H1 (cell line): ENCODE measurements around the gene TDRD6. TPM values are rescaled to one million over a fixed set of nuclear protein-coding genes. Genes with fewer than 3 reads are reported as not detected.

Source experiments
- CTCF ChIA-PET: fragments of 300-600 bp; sonication (Branson Sonifier 250); formaldehyde crosslinking; loops from one replicate; lab custom pipeline; 2021; ENCODE audit not compliant: partially characterized antibody; lab: Charles Lee
- POLR2A ChIA-PET: fragments of 300-600 bp; sonication (Branson Sonifier 250); formaldehyde crosslinking; loops from one replicate; lab custom pipeline; 2021; ENCODE audit warnings: inconsistent platforms; ENCODE audit not compliant: partially characterized antibody; lab: Charles Lee
- DNase-seq, 2 experiments: peaks; one replicate each; pipeline versions ENCODE4 v3.0.0 to v3.0.0-alpha.2; 2010 to 2022; ENCODE audit warnings: low spot score in 2 of 2, low read depth in 1 of 2, mixed read lengths in 1 of 2
- FAIRE-seq: peaks from 2 replicates; lab custom pipeline; 2011; peaks lifted over from hg19 to GRCh38; lab: Jason Lieb, UNC
- H2AFZ ChIP-seq: 2 replicates; pipeline ENCODE4 v1.8.1; 2012; ENCODE audit warnings: low read length, inconsistent platforms
- H2AK5ac ChIP-seq: 2 replicates; pipeline ENCODE4 v1.6.1; 2013; ENCODE audit warnings: low read depth, low read length
- H2BK120ac ChIP-seq: replicated peaks from 2 replicates; pipeline ENCODE3; 2013; ENCODE audit warnings: low read depth, low read length, inconsistent platforms
- H2BK12ac ChIP-seq: 2 replicates; pipeline ENCODE4 v1.6.1; 2013; ENCODE audit warnings: low read depth, low read length
- H2BK15ac ChIP-seq: 2 replicates; pipeline ENCODE4 v1.6.1; 2013; ENCODE audit warnings: low read length
- H2BK20ac ChIP-seq: 2 replicates; pipeline ENCODE4 v1.6.1; 2013; ENCODE audit warnings: low read length
- H2BK5ac ChIP-seq: 2 replicates; pipeline ENCODE4 v1.6.1; 2013; ENCODE audit warnings: low read depth, low read length
- H3K14ac ChIP-seq: 2 replicates; pipeline ENCODE4 v1.6.1; 2013; ENCODE audit warnings: inconsistent platforms; ENCODE audit not compliant: insufficient read length
- H3K18ac ChIP-seq: 2 replicates; pipeline ENCODE4 v1.6.1; 2013; ENCODE audit warnings: low read length; ENCODE audit errors: extremely low read depth
- H3K23ac ChIP-seq: 2 replicates; pipeline ENCODE4 v1.6.1; 2013; ENCODE audit warnings: inconsistent platforms; ENCODE audit not compliant: insufficient read length
- H3K23me2 ChIP-seq: 2 replicates; pipeline ENCODE4 v1.6.1; 2013; ENCODE audit warnings: low read depth, low read length
- H3K27ac ChIP-seq: 2 replicates; pipeline ENCODE4 v1.6.1; 2011; ENCODE audit warnings: low read depth, low read length, inconsistent platforms
- H3K27me3 ChIP-seq, 4 experiments: replicated peaks in 1 of 4; 1 replicate in 1 of 4; 2 replicates in 3 of 4; pipeline versions ENCODE4 v1.6.1 to v1.8.1; 2011 to 2013; ENCODE audit warnings: low read length in 3 of 4, mild to moderate bottlenecking in 3 of 4, inconsistent platforms in 2 of 4, mixed read lengths in 2 of 4, moderate library complexity in 1 of 4; ENCODE audit not compliant: control insufficient read depth in 3 of 4, insufficient read depth in 3 of 4; ENCODE audit errors: extremely low read depth in 1 of 4
- H3K36me3 ChIP-seq, 4 experiments: 2 replicates each; pipeline versions ENCODE4 v1.6.1 to v1.8.1; 2011 to 2013; ENCODE audit warnings: mild to moderate bottlenecking in 4 of 4, low read length in 3 of 4, moderate library complexity in 2 of 4, control low read depth in 1 of 4, inconsistent platforms in 1 of 4; ENCODE audit not compliant: insufficient read depth in 4 of 4, control insufficient read depth in 2 of 4
- H3K4ac ChIP-seq: replicated peaks from 2 replicates; pipeline ENCODE3; 2013; ENCODE audit warnings: low read length, low read depth, mixed read lengths, inconsistent platforms; ENCODE audit not compliant: insufficient read length
- H3K4me1 ChIP-seq, 4 experiments: replicated peaks in 1 of 4; 1 replicate in 1 of 4; 2 replicates in 3 of 4; pipeline versions ENCODE4 v1.6.1 to v1.8.1; 2011 to 2013; ENCODE audit warnings: low read length in 3 of 4, inconsistent platforms in 2 of 4, mixed read lengths in 1 of 4; ENCODE audit not compliant: insufficient read depth in 4 of 4, control insufficient read depth in 3 of 4
- H3K4me2 ChIP-seq, 2 experiments: 2 replicates each; pipeline versions ENCODE4 v1.6.1 to v1.8.1; 2011 to 2013; ENCODE audit warnings: low read depth in 2 of 2, low read length in 2 of 2, control low read depth in 1 of 2, inconsistent platforms in 1 of 2, mild to moderate bottlenecking in 1 of 2; ENCODE audit not compliant: insufficient read depth in 1 of 2
- H3K4me3 ChIP-seq, 4 experiments: fragments of 200-600, 300-600 bp in 1 of 4; sonication (generic), shearing (Covaris generic), sonication (Bioruptor Twin) in 1 of 4; 2 replicates each; pipeline versions ENCODE4 v1.5.1 to v1.8.1; 2011 to 2016; ENCODE audit warnings: low read length in 4 of 4, low read depth in 3 of 4, control low read depth in 2 of 4, inconsistent platforms in 2 of 4, mild to moderate bottlenecking in 2 of 4, mixed read lengths in 1 of 4, moderate library complexity in 1 of 4; ENCODE audit not compliant: insufficient read depth in 2 of 4; ENCODE audit errors: extremely low read depth in 1 of 4
- H3K56ac ChIP-seq: replicated peaks from 2 replicates; pipeline ENCODE3; 2013; ENCODE audit warnings: low read depth, mild to moderate bottlenecking, mixed read lengths, low read length, inconsistent platforms; ENCODE audit not compliant: insufficient read length
- H3K79me1 ChIP-seq: 2 replicates; pipeline ENCODE4 v1.6.1; 2013; ENCODE audit warnings: low read depth, low read length, control low read depth
- H3K79me2 ChIP-seq, 2 experiments: 2 replicates each; pipeline versions ENCODE4 v1.6.1 to v1.8.1; 2012 to 2013; ENCODE audit warnings: low read length in 2 of 2, mild to moderate bottlenecking in 2 of 2, inconsistent platforms in 1 of 2; ENCODE audit not compliant: insufficient read depth in 2 of 2, control insufficient read depth in 1 of 2
- H3K9ac ChIP-seq, 4 experiments: replicated peaks in 1 of 4; 1 replicate in 1 of 4; 2 replicates in 3 of 4; pipeline versions ENCODE4 v1.6.1 to v1.8.1; 2011 to 2013; ENCODE audit warnings: low read depth in 3 of 4, low read length in 3 of 4, control low read depth in 2 of 4, mild to moderate bottlenecking in 2 of 4, moderate library complexity in 2 of 4, inconsistent platforms in 1 of 4; ENCODE audit errors: extremely low read depth in 1 of 4
- H3K9me3 ChIP-seq, 2 experiments: 2 replicates each; pipeline versions ENCODE4 v1.6.1 to v1.8.1; 2012 to 2013; ENCODE audit warnings: mild to moderate bottlenecking in 2 of 2, moderate library complexity in 2 of 2, control low read depth in 1 of 2, inconsistent platforms in 1 of 2, low read depth in 1 of 2, low read length in 1 of 2, mixed read lengths in 1 of 2; ENCODE audit not compliant: insufficient read depth in 2 of 2
- H4K20me1 ChIP-seq, 2 experiments: replicated peaks in 1 of 2; 2 replicates each; pipeline versions ENCODE3 to v1.8.1; 2011 to 2013; ENCODE audit warnings: inconsistent platforms in 2 of 2, low read length in 2 of 2, mild to moderate bottlenecking in 1 of 2; ENCODE audit not compliant: insufficient read depth in 2 of 2, control insufficient read depth in 1 of 2
- H4K5ac ChIP-seq: 2 replicates; pipeline ENCODE4 v1.6.1; 2013; ENCODE audit warnings: low read length, low read depth, mixed read lengths, inconsistent platforms; ENCODE audit not compliant: insufficient read length
- H4K8ac ChIP-seq: 2 replicates; pipeline ENCODE4 v1.8.0; 2013; ENCODE audit warnings: mild to moderate bottlenecking, moderate library complexity, low read length, inconsistent platforms; ENCODE audit not compliant: insufficient read depth; ENCODE audit errors: extremely low read depth
- H4K91ac ChIP-seq: replicated peaks from 2 replicates; pipeline ENCODE3; 2013; ENCODE audit warnings: low read length, mixed read lengths, inconsistent platforms; ENCODE audit not compliant: insufficient read length
- CHD1 ChIP-seq: IDR thresholded peaks from 2 replicates; pipeline ENCODE4 v1.6.1; 2012; ENCODE audit warnings: low read depth, low read length, improper control_type of control experiment
- CHD2 ChIP-seq: IDR thresholded peaks from 2 replicates; pipeline ENCODE4 v1.6.1; 2012; ENCODE audit warnings: low read length, improper control_type of control experiment
- NANOG ChIP-seq: IDR thresholded peaks from 2 replicates; pipeline ENCODE4 v1.6.1; 2011; ENCODE audit warnings: low read length, low read depth, mild to moderate bottlenecking, inconsistent platforms; ENCODE audit not compliant: insufficient read depth, poor library complexity, severe bottlenecking
- POU5F1 ChIP-seq: IDR thresholded peaks from 2 replicates; pipeline ENCODE4 v1.6.1; 2011; ENCODE audit warnings: low read depth, mild to moderate bottlenecking, low read length, moderate library complexity
- SUZ12 ChIP-seq: fragments of 200-600 bp; sonication (generic); IDR thresholded peaks from 2 replicates; pipeline ENCODE4 v1.6.1; 2012; ENCODE audit warnings: mild to moderate bottlenecking, inconsistent platforms, low read length, moderate library complexity, mixed read lengths
- TAF1 ChIP-seq: IDR thresholded peaks from 2 replicates; pipeline ENCODE4 v1.6.1; 2011; ENCODE audit warnings: mild to moderate bottlenecking, low read depth, low read length
- TEAD4 ChIP-seq: IDR thresholded peaks from 2 replicates; pipeline ENCODE4 v1.6.1; 2012; ENCODE audit warnings: low read depth, low read length, inconsistent platforms, mixed read lengths
- WGBS, 2 experiments: shearing (Covaris generic) in 1 of 2; methylation state at CpG; one replicate each; pipeline versions ENCODE4 v1.1.6 to v1.1.7; 2013 to 2015; ENCODE audit warnings: low lambda C conversion rate in 2 of 2, mixed read lengths in 2 of 2, inconsistent platforms in 1 of 2, low coverage in 1 of 2, missing lambda C conversion rate in 1 of 2; ENCODE audit not compliant: insufficient replicate concordance in 2 of 2, insufficient coverage in 1 of 2, insufficient read length in 1 of 2; ENCODE audit errors: extremely low coverage in 1 of 2, missing lambda C conversion rate in 1 of 2; 5-methylcytosine and 5-hydroxymethylcytosine counted together
- long read RNA-seq, 2 experiments: library from RNA in 1 of 2; library from capped mRNA in 1 of 2; stranded (forward); transcript quantifications; one replicate each; pipeline ENCODE4 v2.0.0, GENCODE V29; 2021; ENCODE audit warnings: inconsistent platforms in 1 of 2
- polyA minus RNA-seq, 3 experiments: library from RNA; depleted of rRNA, polyadenylated mRNA; stranded (reverse); fragments of >200 nt; gene quantifications; 1 replicate in 2 of 3; 2 replicates in 1 of 3; pipeline ENCODE4 v1.2.3, GENCODE V29; 2011
- polyA plus RNA-seq, 7 experiments: library from polyadenylated mRNA; depleted of rRNA in 3 of 7; stranded (reverse) in 5 of 7; unstranded in 2 of 7; fragments of >200 nt in 5 of 7; fragments of 200-250 nt in 2 of 7; gene quantifications; 1 replicate in 5 of 7; 2 replicates in 1 of 7; 4 replicates in 1 of 7; pipeline versions ENCODE4 v1.2.1 to v1.2.3, GENCODE V29; 2011 to 2013; ENCODE audit warnings: missing spikeins in 2 of 7, mixed read lengths in 2 of 7
- total RNA-seq: library from RNA; stranded (reverse); fragmentation: NEBNext Ultra II Directional; extraction: Animal tissue kit (Norgen Biotek cat#: 25700); gene quantifications from 2 replicates; pipeline ENCODE4 v1.2.1, GENCODE V29; 2021

The TDRD6 gene, protein sequence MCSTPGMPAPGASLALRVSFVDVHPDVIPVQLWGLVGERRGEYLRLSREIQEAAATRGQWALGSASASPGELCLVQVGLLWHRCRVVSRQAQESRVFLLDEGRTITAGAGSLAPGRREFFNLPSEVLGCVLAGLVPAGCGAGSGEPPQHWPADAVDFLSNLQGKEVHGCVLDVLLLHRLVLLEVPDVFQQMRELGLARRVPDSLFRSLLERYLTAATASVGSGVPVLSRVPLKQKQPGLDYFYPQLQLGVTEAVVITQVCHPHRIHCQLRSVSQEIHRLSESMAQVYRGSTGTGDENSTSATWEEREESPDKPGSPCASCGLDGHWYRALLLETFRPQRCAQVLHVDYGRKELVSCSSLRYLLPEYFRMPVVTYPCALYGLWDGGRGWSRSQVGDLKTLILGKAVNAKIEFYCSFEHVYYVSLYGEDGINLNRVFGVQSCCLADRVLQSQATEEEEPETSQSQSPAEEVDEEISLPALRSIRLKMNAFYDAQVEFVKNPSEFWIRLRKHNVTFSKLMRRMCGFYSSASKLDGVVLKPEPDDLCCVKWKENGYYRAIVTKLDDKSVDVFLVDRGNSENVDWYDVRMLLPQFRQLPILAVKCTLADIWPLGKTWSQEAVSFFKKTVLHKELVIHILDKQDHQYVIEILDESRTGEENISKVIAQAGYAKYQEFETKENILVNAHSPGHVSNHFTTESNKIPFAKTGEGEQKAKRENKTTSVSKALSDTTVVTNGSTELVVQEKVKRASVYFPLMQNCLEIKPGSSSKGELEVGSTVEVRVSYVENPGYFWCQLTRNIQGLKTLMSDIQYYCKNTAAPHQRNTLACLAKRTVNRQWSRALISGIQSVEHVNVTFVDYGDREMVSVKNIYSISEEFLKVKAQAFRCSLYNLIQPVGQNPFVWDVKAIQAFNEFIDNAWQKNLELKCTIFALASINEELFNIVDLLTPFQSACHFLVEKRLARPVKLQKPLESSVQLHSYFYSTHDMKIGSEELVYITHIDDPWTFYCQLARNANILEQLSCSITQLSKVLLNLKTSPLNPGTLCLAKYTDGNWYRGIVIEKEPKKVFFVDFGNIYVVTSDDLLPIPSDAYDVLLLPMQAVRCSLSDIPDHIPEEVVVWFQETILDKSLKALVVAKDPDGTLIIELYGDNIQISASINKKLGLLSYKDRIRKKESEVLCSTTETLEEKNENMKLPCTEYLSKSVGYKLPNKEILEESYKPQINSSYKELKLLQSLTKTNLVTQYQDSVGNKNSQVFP (N-terminal part only)
- total RNA-seq (0.19 TPM in 1 of 2 replicates, not detected in the other), polyA plus RNA-seq (2011; rRNA removed) (0.02 and 0.06 TPM in 2 replicates), polyA minus RNA-seq (2011; rRNA and poly(A)+ RNA removed) (0.09 and 0.10 TPM in 2 replicates)
- 0.09 TPM for polyA plus RNA-seq (2011; cell fraction: cytosol; rRNA removed)
- polyA plus RNA-seq (2011; cell fraction: nucleus; rRNA removed): 0.27 TPM
- 0.05 to 0.83 TPM (median 0.12 TPM) in 4 replicates for polyA plus RNA-seq (2012, experiment 1 of 2)
- not detected for polyA plus RNA-seq (2012, experiment 2 of 2)
- 0.04 TPM for polyA plus RNA-seq (2013, experiment 1 of 2)
- polyA plus RNA-seq (2013, experiment 2 of 2): 0.04 TPM
- polyA minus RNA-seq (2011; cell fraction: cytosol; rRNA and poly(A)+ RNA removed): not detected
- polyA minus RNA-seq (2011; cell fraction: nucleus; rRNA and poly(A)+ RNA removed): 0.20 TPM
- long read RNA-seq, experiment 1: 0 reads
- long read RNA-seq, experiment 2: 0 reads

DNA sequence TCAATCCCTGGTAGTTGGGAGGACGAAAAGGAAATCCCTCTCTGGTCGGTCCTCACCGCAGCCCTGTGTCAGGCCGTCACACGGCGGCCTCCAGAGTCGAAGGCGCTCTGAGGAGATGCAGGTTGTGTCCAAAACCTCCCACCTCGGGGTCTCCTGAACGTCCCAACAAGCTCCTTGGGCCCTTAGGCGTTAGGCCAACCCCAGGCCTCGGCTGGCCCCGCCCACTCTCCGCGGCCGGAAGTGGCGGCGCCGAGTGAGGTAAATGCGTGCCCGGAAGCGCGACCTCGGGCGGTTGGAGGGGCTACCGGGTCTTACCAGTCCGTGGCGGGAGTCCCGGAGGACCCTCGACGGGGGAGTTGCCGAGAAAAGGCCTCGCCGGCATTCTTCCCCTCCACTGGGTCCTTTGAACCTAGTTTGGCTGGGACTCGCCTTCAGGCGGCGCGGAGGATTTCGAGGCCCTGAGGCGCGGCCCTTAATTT, at the start of gene TDRD6:
TDRD6 (plus strand) TSS at position 267 of the 479 bp plus-strand sequence. CDS start 244 bp downstream, outside the sequence.
- Histone ChIP-seq H3K79me2 (no peaks in the 10 kb centered on the region), H2BK15ac (no peak within 1 kb of the TSS), H2AK5ac (no peak within 1 kb of the TSS), H3K79me1 (no peaks in the 10 kb centered on the region), H4K20me1 (no peaks in the 10 kb centered on the region), H3K56ac (no peak within 1 kb of the TSS), H4K5ac (no peak within 1 kb of the TSS), H3K27me3 (no peaks in the 10 kb centered on the region), H3K23ac (no peak within 1 kb of the TSS), H2BK20ac (no peak within 1 kb of the TSS), H3K36me3 (no peaks in the 10 kb centered on the region), H3K4me2 (no peak within 1 kb of the TSS), H3K4ac (no peak within 1 kb of the TSS), H3K18ac (no peak within 1 kb of the TSS), H2BK5ac (no peak within 1 kb of the TSS), H3K9me3 (no peaks in the 10 kb centered on the region), H3K23me2 (0 out of 2 replicates have a peak, but pooled peaks cover 2% of the 10 kb centered on the region), H2BK120ac (no peak within 1 kb of the TSS), H4K91ac (no peak within 1 kb of the TSS), H3K14ac (no peak within 1 kb of the TSS), H3K4me3 (no peak within 1 kb of the TSS), H4K8ac (peak within 1 kb of the TSS; percentile 71; the same call in 1 of the 2 replicates), H2AFZ (no peak within 1 kb of the TSS), H2BK12ac (no peak within 1 kb of the TSS), H3K9ac (no peak within 1 kb of the TSS), H3K27ac (no peak within 1 kb of the TSS), H3K4me1 (no peaks in the 10 kb centered on the region)
- 96% methylated on average over 31 of the region's 41 CpGs; no CpG with 5 or more reads in 1 of the 2 experiments for WGBS, 2 experiments
- ChIA-PET POLR2A (no interaction called here), CTCF (interaction anchor here (0.5 to 3.3 kb wide), 2 partner anchors 10 to 92 kb away, joined by 3 to 15 read pairs; no protein-coding TSS in a partner anchor)
- no peak for DNase-seq
- FAIRE-seq: no peak
- TF ChIP-seq TAF1 (no peak), CHD1 (no peak), SUZ12 (no peak), CHD2 (no peak), NANOG (no peak), POU5F1 (no peak), TEAD4 (no peak)
